Neural cell (in vitro differentiated cells): ENCODE results near the gene ADAP1. TPM values are rescaled to one million over a fixed set of nuclear protein-coding genes. Genes with fewer than 3 reads are reported as not detected.

Source experiments
- H2AFZ ChIP-seq: fragments of 200-600, 300-800 bp; sonication (generic), shearing (Covaris generic); 2 replicates; pipeline ENCODE4 v1.6.0; 2014; ENCODE audit warnings: low read depth, mild to moderate bottlenecking, antibody characterized with exemption, low read length, moderate library complexity
- H3F3A ChIP-seq: fragments of 200-600 bp; shearing (Covaris generic); 2 replicates; pipeline ENCODE4 v1.6.1; 2016; ENCODE audit warnings: mild to moderate bottlenecking, moderate library complexity, mixed read lengths, antibody characterized with exemption, low read length; ENCODE audit not compliant: insufficient read depth, poor library complexity, severe bottlenecking
- H3K27ac ChIP-seq: fragments of 200-600, 300-800 bp; sonication (generic), shearing (Covaris generic); 2 replicates; pipeline ENCODE4 v1.5.1; 2014; ENCODE audit warnings: mild to moderate bottlenecking, low read length, moderate library complexity
- H3K27me3 ChIP-seq: fragments of 300-800, 200-600 bp; sonication (generic), shearing (Covaris generic); 2 replicates; pipeline ENCODE4 v1.6.0; 2014; ENCODE audit warnings: mild to moderate bottlenecking, low read depth, low read length, moderate library complexity; ENCODE audit not compliant: insufficient read depth
- H3K36me3 ChIP-seq: fragments of 300-800, 200-600 bp; sonication (generic), shearing (Covaris generic); 2 replicates; pipeline ENCODE4 v1.5.1; 2014; ENCODE audit warnings: mild to moderate bottlenecking, antibody characterized with exemption, low read length, moderate library complexity; ENCODE audit not compliant: insufficient read depth
- H3K4me2 ChIP-seq: fragments of 300-800, 200-600 bp; sonication (generic), shearing (Covaris generic); 2 replicates; pipeline ENCODE4 v1.6.0; 2014; ENCODE audit warnings: mild to moderate bottlenecking, low read length
- H3K4me3 ChIP-seq: fragments of 300-800, 200-600 bp; sonication (generic), shearing (Covaris generic); 2 replicates; pipeline ENCODE4 v1.5.1; 2014; ENCODE audit warnings: mild to moderate bottlenecking, low read length, moderate library complexity
- H3K79me2 ChIP-seq: fragments of 200-600 bp; shearing (Covaris generic); replicated peaks from 2 replicates; pipeline ENCODE4 v1.6.0; 2014; ENCODE audit warnings: mild to moderate bottlenecking, low read length, moderate library complexity; ENCODE audit not compliant: insufficient read depth
- H3K9ac ChIP-seq: fragments of 300-800, 200-600 bp; sonication (generic), shearing (Covaris generic); 2 replicates; pipeline ENCODE4 v1.6.1; 2016; ENCODE audit warnings: mild to moderate bottlenecking, low read length, mixed read lengths
- H3K9me2 ChIP-seq: fragments of 200-600 bp; shearing (Covaris generic); 2 replicates; pipeline ENCODE4 v1.6.1; 2016; ENCODE audit warnings: mild to moderate bottlenecking, low read length, mixed read lengths; ENCODE audit not compliant: insufficient read depth
- H3K9me3 ChIP-seq: fragments of 200-600, 300-800 bp; sonication (generic), shearing (Covaris generic); 2 replicates; pipeline ENCODE4 v1.6.1; 2016; ENCODE audit warnings: mild to moderate bottlenecking, mixed run types, low read length, moderate library complexity, mixed read lengths
- H4K20me1 ChIP-seq: fragments of 200-600 bp; shearing (Covaris generic); 2 replicates; pipeline ENCODE4 v1.6.1; 2016; ENCODE audit warnings: mild to moderate bottlenecking, mixed run types; ENCODE audit not compliant: insufficient read depth
- CTCF ChIP-seq: fragments of 450-650 bp; IDR thresholded peaks from 2 replicates; pipeline ENCODE4 v1.5.1; 2014; ENCODE audit warnings: antibody characterized with exemption, mild to moderate bottlenecking, moderate library complexity; ENCODE audit not compliant: poor library complexity, severe bottlenecking
- EP300 ChIP-seq: fragments of 450-650 bp; conservative IDR thresholded peaks from 2 replicates; pipeline ENCODE4 v1.6.1; 2014; ENCODE audit warnings: antibody characterized with exemption, mild to moderate bottlenecking, moderate library complexity; ENCODE audit not compliant: poor library complexity, severe bottlenecking
- EZH2 ChIP-seq: fragments of 200-600, 300-800 bp; shearing (Covaris generic), sonication (generic); IDR thresholded peaks from 2 replicates; pipeline ENCODE4 v1.6.1; 2014; ENCODE audit warnings: antibody characterized with exemption, low read length, borderline replicate concordance, mild to moderate bottlenecking; ENCODE audit not compliant: insufficient read depth, poor library complexity, severe bottlenecking
- MXI1 ChIP-seq: fragments of 450-650 bp; conservative IDR thresholded peaks from 2 replicates; pipeline ENCODE4 v1.6.1; 2014; ENCODE audit warnings: antibody characterized with exemption, mild to moderate bottlenecking; ENCODE audit not compliant: poor library complexity, severe bottlenecking
- POLR2AphosphoS5 ChIP-seq: IDR thresholded peaks from 2 replicates; pipeline ENCODE4 v1.6.1; 2012
- RAD21 ChIP-seq: fragments of 450-650 bp; conservative IDR thresholded peaks from 2 replicates; pipeline ENCODE4 v1.6.1; 2014; ENCODE audit warnings: antibody characterized with exemption, mild to moderate bottlenecking, moderate library complexity
- SMC3 ChIP-seq: fragments of 450-650 bp; conservative IDR thresholded peaks from 2 replicates; pipeline ENCODE4 v1.6.1; 2014; ENCODE audit warnings: antibody characterized with exemption, mild to moderate bottlenecking, moderate library complexity; ENCODE audit not compliant: poor library complexity
- TAF1 ChIP-seq: IDR thresholded peaks from 2 replicates; pipeline ENCODE4 v1.6.1; 2012; ENCODE audit warnings: low read depth
- polyA plus RNA-seq: library from polyadenylated mRNA; depleted of rRNA; stranded (reverse); fragments of >200 nt; gene quantifications from 2 replicates; pipeline ENCODE4 v1.2.3, GENCODE V29; 2014
- TF ChIP-seq, protein P1 (sequence below): IDR thresholded peaks from 2 replicates; pipeline ENCODE4 v1.6.1; 2012; ENCODE audit warnings: borderline replicate concordance

Gene ADAP1
- polyA plus RNA-seq, 1 donor from 2014 or later = 76.8 TPM

GRCh38 chr7:871900-872537 lies 82.5 kb downstream of the ADAP1 start:
- Histone ChIP-seq H3K9me3 (no peaks in the 10 kb centered on the region), H3K4me3 (no peak overlapping the region), H3K79me2 (no peaks in the 10 kb centered on the region), H3K27ac (no peak overlapping the region), H3K27me3 (no peaks in the 10 kb centered on the region), H3K36me3 (peaks cover 5% of the 10 kb centered on the region), H4K20me1 (no peaks in the 10 kb centered on the region), H3K9ac (no peak overlapping the region), H3K9me2 (no peaks in the 10 kb centered on the region), H3K4me2 (no peak overlapping the region), H2AFZ (no peak overlapping the region), H3F3A (no peaks in the 10 kb centered on the region)
- TF ChIP-seq EZH2 = no peak
- TF ChIP-seq MXI1 = no peak
- TF ChIP-seq, protein P1, sequence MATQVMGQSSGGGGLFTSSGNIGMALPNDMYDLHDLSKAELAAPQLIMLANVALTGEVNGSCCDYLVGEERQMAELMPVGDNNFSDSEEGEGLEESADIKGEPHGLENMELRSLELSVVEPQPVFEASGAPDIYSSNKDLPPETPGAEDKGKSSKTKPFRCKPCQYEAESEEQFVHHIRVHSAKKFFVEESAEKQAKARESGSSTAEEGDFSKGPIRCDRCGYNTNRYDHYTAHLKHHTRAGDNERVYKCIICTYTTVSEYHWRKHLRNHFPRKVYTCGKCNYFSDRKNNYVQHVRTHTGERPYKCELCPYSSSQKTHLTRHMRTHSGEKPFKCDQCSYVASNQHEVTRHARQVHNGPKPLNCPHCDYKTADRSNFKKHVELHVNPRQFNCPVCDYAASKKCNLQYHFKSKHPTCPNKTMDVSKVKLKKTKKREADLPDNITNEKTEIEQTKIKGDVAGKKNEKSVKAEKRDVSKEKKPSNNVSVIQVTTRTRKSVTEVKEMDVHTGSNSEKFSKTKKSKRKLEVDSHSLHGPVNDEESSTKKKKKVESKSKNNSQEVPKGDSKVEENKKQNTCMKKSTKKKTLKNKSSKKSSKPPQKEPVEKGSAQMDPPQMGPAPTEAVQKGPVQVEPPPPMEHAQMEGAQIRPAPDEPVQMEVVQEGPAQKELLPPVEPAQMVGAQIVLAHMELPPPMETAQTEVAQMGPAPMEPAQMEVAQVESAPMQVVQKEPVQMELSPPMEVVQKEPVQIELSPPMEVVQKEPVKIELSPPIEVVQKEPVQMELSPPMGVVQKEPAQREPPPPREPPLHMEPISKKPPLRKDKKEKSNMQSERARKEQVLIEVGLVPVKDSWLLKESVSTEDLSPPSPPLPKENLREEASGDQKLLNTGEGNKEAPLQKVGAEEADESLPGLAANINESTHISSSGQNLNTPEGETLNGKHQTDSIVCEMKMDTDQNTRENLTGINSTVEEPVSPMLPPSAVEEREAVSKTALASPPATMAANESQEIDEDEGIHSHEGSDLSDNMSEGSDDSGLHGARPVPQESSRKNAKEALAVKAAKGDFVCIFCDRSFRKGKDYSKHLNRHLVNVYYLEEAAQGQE = no peak
- no peak for TF ChIP-seq TAF1
- no peak for TF ChIP-seq CTCF
- no peak for TF ChIP-seq POLR2AphosphoS5
- no peak for TF ChIP-seq EP300
- no peak for TF ChIP-seq SMC3
- TF ChIP-seq RAD21 = no peak

- H3K27ac ChIP-seq = no peak overlapping the region
- H3K9ac ChIP-seq = no peak overlapping the region
- no peaks in the 10 kb centered on the region for H3K79me2 ChIP-seq
- no peaks in the 10 kb centered on the region for H4K20me1 ChIP-seq
- H3K9me3 ChIP-seq = no peaks in the 10 kb centered on the region
- no peak overlapping the region for H2AFZ ChIP-seq
- H3F3A ChIP-seq = no peaks in the 10 kb centered on the region
- no peak overlapping the region for H3K4me2 ChIP-seq
- no peaks in the 10 kb centered on the region for H3K9me2 ChIP-seq
- H3K4me3 ChIP-seq = no peak overlapping the region
- TF ChIP-seq POLR2AphosphoS5 (no peak), SMC3 (no peak), RAD21 (no peak), MXI1 (no peak), EP300 (no peak), TAF1 (no peak), CTCF (no peak), EZH2 (no peak)
- TF ChIP-seq, protein P1 = no peak
- H3K27me3 ChIP-seq = no peaks in the 10 kb centered on the region
- peaks cover 10% of the 10 kb centered on the region for H3K36me3 ChIP-seq
Observed at GRCh38 chr7:869348-869747, 85.1 kb downstream of the ADAP1 start.
